ENCODE results near the gene ARL16. TPM values are rescaled to one million over a fixed set of nuclear protein-coding genes. Genes with fewer than 3 reads are reported as not detected.
A peak's percentile ranks its signal among the peaks of the same experiment; 100 is the strongest.

ARL16 gene
- total and polyA plus RNA-seq, 2 of the 8 experiments (the other 6 are each of a cell fraction or from before 2014, with no cell fraction given), result 37.0 to 60.8 TPM

DNA sequence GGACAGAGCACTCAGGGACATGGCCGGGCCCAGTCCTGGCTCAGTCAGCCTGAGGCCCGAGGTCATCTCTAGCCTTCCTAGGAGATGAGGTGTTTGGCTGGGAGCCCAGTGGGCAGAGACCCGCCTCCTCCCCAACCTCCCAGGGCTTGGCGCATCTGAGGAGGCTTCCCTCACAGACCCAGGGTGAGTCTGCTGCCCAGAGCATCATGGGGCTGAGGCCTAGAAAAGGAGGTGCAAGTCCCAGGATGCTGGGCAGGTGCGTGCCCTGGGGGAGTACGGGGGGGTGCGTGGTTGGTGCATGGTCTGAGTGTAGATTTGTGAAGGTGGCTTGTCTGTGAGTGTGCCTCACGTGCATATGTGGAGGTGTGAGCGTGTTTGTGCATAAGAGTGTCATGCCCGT lies 31.9 kb downstream of the ARL16 start:
- Histone ChIP-seq H3K4me1 (replicated peaks in 1 of 4; ENCODE audit: control insufficient read depth in 3 of 4, insufficient read depth in 4 of 4, low read length in 3 of 4) (peaks cover 0 to 24% (median 8%) of the 10 kb centered on the region in 4 experiments; a peak in 6 of 7 replicates), H3K79me2 (ENCODE audit: control insufficient read depth in 1 of 2, insufficient read depth in 2 of 2, low read length in 2 of 2) (no peaks in the 10 kb centered on the region), H4K20me1 (replicated peaks in 1 of 2; ENCODE audit: control insufficient read depth in 1 of 2, insufficient read depth in 2 of 2, low read length in 2 of 2) (peaks cover 0 to 2% of the 10 kb centered on the region in 2 experiments), H4K5ac (ENCODE audit: insufficient read length, low read depth, low read length) (no peak overlapping the region), H2BK120ac (replicated peaks; ENCODE audit: low read depth, low read length) (peak overlapping the region; percentile 54), H4K8ac (ENCODE audit: extremely low read depth, insufficient read depth, low read length) (no peak overlapping the region; the same call in none of the 2 replicates), H2BK12ac (ENCODE audit: low read depth, low read length) (peak overlapping the region; percentile 97; the same call in 1 of the 2 replicates), H3K23me2 (ENCODE audit: low read depth, low read length) (peaks cover 10% of the 10 kb centered on the region), H3K27me3 (replicated peaks in 1 of 4; ENCODE audit: control insufficient read depth in 3 of 4, extremely low read depth in 1 of 4, insufficient read depth in 3 of 4, low read length in 3 of 4) (peaks cover 2 to 15% (median 9%) of the 10 kb centered on the region in 4 experiments; a peak in 5 of 7 replicates), H3K9ac (replicated peaks in 1 of 4; ENCODE audit: extremely low read depth in 1 of 4, low read depth in 3 of 4, low read length in 3 of 4) (no peak overlapping the region), H3K4ac (replicated peaks; ENCODE audit: insufficient read length, low read depth, low read length) (peak overlapping the region; percentile 96), H2BK15ac (ENCODE audit: low read length) (peak overlapping the region; percentile 88; the same call in 1 of the 2 replicates), H3K4me2 (ENCODE audit: insufficient read depth in 1 of 2, low read depth in 2 of 2, low read length in 2 of 2) (no peak overlapping the region), H3K14ac (ENCODE audit: insufficient read length) (no peak overlapping the region), H3K79me1 (ENCODE audit: low read depth, low read length) (peaks cover 3% of the 10 kb centered on the region; the same call in 1 of the 2 replicates), H4K91ac (replicated peaks; ENCODE audit: insufficient read length, low read length) (peak overlapping the region; percentile 95), H2AFZ (ENCODE audit: low read length) (no peak overlapping the region), H2AK5ac (ENCODE audit: low read depth, low read length) (peak overlapping the region; percentile 82; the same call in 1 of the 2 replicates), H2BK5ac (ENCODE audit: low read depth, low read length) (peak overlapping the region; percentile 75; the same call in 1 of the 2 replicates), H3K9me3 (ENCODE audit: insufficient read depth in 2 of 2, low read depth in 1 of 2, low read length in 1 of 2) (no peaks in the 10 kb centered on the region), H3K4me3 (ENCODE audit: extremely low read depth in 1 of 4, insufficient read depth in 2 of 4, low read depth in 3 of 4, low read length in 4 of 4) (no peak overlapping the region), H2BK20ac (ENCODE audit: low read length) (peak overlapping the region; percentile 48; the same call in 1 of the 2 replicates), H3K56ac (replicated peaks; ENCODE audit: insufficient read length, low read depth, low read length) (no peak overlapping the region), H3K18ac (ENCODE audit: extremely low read depth, low read length) (no peak overlapping the region), H3K36me3 (ENCODE audit: control insufficient read depth in 2 of 4, insufficient read depth in 4 of 4, low read length in 3 of 4) (no peaks in the 10 kb centered on the region), H3K27ac (ENCODE audit: low read depth, low read length) (no peak overlapping the region), H3K23ac (ENCODE audit: insufficient read length) (no peak overlapping the region)
- 88% methylated on average over 9 of the region's 10 CpGs; no CpG with 5 or more reads in 1 of the 2 experiments for WGBS, 2 experiments (ENCODE audit: extremely low coverage in 1 of 2, insufficient coverage in 1 of 2, insufficient read length in 1 of 2, insufficient replicate concordance in 2 of 2, low coverage in 1 of 2, low lambda C conversion rate in 2 of 2, missing lambda C conversion rate in 1 of 2)
- DNase-seq (ENCODE audit: low read depth in 1 of 2, low spot score in 2 of 2), result no peak
- CTCF ChIA-PET (ENCODE audit: partially characterized antibody), result no interaction called here
- POLR2A ChIA-PET (ENCODE audit: partially characterized antibody), result interaction anchor here (2.6 kb wide), 1 partner anchor 15 kb away, joined by 10 read pairs; the partner anchor contains the start of genes NPLOC4 and TSPAN10
- no peak for FAIRE-seq
- no peak for TF ChIP-seq TCF12 (IDR thresholded peaks at IDR 0.05; ENCODE audit: low read depth, low read length)
- no peak for TF ChIP-seq KDM5A (IDR thresholded peaks at IDR 0.05; ENCODE audit: low read length)
- TF ChIP-seq SRF (IDR thresholded peaks at IDR 0.05; ENCODE audit: low read depth, low read length), result no peak
- TF ChIP-seq POLR2AphosphoS5 (IDR thresholded peaks at IDR 0.05; ENCODE audit: low read depth, low read length), result no peak
- no peak for TF ChIP-seq RAD21 (IDR thresholded peaks at IDR 0.05 in 1 of 2, conservative IDR thresholded peaks at IDR 0.05 in 1 of 2; ENCODE audit: low read depth in 2 of 2, low read length in 2 of 2)
- no peak for TF ChIP-seq CBX8 (IDR thresholded peaks at IDR 0.05; ENCODE audit: borderline replicate concordance, low read depth, low read length)
- no peak for TF ChIP-seq SIRT6 (IDR thresholded peaks at IDR 0.05; ENCODE audit: low read length)
- TF ChIP-seq POLR2A (IDR thresholded peaks at IDR 0.05; ENCODE audit: control extremely low read depth in 1 of 2, low read depth in 2 of 2, low read length in 2 of 2), result no peak
- no peak for TF ChIP-seq EP300 (IDR thresholded peaks at IDR 0.05; ENCODE audit: borderline replicate concordance in 1 of 2, low read depth in 2 of 2, low read length in 2 of 2)
- no peak for TF ChIP-seq EGR1 (IDR thresholded peaks at IDR 0.05; ENCODE audit: borderline replicate concordance, low read depth, low read length)
- TF ChIP-seq SIN3A (conservative IDR thresholded peaks at IDR 0.05 in 1 of 2, IDR thresholded peaks at IDR 0.05 in 1 of 2; ENCODE audit: low read depth in 1 of 2, low read length in 2 of 2), result no peak
- no peak for TF ChIP-seq SIX5 (IDR thresholded peaks at IDR 0.05; ENCODE audit: low read depth, low read length)
- TF ChIP-seq KDM4A (IDR thresholded peaks at IDR 0.05; ENCODE audit: low read depth, low read length, severe bottlenecking), result no peak
- no peak for TF ChIP-seq TAF7 (optimal IDR thresholded peaks at IDR 0.05; ENCODE audit: borderline replicate concordance, low read depth, low read length)
